Fibroblast of skin of scalp (primary cell): ENCODE measurements around the gene USP15.
A peak's percentile ranks its signal among the peaks of the same experiment; 100 is the strongest.

Experiments
- DNase-seq: peaks from one replicate; pipeline ENCODE4 v3.0.0-alpha.2; 2013

The USP15 gene

DNA sequence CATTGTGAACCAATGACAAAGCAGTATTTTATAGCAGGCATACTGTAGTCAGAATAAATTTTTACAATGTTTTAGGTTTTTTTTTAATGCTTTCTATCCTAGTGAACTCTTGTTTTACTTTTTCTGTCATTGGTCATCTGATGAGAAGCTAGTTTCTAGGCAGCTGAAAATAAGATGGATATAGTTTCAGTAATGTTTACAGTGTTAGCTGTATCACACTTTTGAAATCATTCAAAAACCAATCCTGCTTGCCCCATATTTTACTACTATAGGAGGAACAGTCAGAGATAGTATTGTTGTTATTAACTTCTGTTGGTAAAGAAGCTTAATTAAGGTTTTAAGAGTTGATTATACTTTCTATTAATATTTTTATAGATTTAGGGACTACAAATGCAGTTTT, 24.5 kb downstream of the USP15 start:
- no peak for DNase-seq

DNA sequence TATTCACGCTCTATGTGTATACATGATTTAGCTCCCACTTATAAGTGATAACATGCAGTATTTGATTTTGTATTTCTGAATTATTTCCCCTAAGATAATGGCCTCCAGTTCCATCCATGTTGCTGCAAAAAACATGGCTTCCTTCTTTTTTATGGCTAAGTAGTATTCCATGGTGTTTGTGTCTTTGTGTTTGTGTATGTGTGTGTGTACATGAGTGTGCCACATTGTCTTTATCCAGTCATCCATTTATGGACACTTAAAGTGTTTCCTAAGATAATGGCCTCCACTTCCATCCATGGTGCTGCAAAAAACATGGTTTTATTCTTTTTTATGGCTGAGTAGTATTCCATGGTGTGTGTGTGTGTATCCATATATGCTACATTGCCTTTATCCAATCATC, 25.1 kb downstream of the USP15 start:
- DNase-seq, result no peak

DNA sequence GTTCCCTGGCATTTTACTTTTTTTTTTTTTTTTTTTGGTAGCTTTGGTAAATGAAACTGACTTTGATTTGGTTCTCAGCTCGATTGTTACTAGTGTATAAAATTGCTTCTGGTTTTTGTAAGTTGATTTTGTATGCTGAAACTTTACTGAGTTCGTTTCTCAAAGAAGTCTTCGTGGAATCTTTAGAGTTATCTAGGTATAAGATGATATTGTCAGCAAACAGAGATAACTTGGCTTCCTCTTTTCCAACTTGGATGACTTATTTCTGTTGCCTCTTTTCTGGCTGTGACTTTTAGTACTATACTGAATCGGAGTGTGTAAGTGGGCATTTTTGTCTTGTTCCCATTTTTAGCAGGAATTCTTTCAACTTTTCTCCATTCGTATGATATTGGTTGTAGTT, 28.1 kb downstream of the USP15 start:
- DNase-seq, result no peak

DNA sequence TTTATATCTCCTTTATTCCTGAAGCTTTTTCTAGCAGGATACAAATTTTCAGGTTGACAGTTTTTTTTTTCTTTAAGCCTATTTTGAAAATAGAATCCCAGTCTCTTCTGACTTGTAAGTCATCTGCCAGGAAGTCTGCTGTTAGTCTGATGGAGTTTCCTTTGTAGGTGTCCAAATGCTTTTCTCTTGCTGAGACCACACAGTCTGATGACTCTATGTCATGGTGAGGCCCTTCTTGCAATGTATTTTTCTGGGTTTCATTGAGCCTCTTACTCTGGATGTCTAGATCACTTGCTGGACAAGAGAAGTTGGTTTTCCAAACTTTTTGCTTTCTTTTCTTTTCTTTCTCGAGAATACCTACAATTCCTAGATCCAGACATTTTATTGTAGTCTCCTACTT, 30.6 kb downstream of the USP15 start:
- no peak for DNase-seq

DNA sequence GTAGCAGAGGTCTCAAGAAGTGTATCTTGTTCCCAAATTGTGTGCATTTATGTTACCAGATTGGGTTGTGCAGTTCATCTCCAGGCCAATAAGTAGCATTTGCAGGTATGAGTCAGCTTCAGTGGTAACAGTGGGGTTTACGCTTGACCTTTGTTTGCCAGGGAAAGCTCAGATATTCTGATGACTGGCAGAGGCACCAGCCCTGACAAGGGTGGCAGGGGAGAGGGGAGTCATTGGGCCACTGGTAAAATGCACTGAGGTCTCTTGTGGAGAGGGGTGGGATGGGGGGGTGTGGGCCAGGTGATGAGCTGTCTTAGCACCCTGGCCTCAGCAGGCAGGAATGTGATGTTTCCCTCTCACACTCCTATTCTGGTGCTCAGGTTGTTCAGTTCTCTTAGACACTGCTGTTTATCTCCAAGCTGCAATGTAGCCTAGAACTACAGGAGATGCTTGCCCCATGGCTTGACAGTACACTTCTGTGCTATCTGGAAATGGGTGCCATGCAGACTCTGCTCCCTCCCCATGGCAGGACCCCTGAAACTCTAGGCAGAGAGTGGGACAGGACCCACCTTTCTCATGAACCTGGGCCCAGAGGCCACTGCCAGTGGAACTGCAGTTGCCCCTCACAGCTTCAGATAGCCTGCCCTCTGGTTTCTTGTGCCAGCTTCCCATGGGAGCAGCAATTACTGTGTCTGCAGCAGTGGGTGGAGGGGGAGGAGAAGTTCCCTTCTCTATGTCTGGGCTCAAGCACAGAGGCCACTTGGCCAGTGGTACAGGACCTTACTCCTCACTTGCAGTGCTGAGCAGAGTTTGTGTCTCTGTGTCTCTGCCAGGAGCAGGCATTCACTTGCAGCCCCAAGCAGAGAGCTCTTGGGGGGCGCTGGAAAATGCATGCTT, 31.9 kb downstream of the USP15 start:
- no peak for DNase-seq

DNA sequence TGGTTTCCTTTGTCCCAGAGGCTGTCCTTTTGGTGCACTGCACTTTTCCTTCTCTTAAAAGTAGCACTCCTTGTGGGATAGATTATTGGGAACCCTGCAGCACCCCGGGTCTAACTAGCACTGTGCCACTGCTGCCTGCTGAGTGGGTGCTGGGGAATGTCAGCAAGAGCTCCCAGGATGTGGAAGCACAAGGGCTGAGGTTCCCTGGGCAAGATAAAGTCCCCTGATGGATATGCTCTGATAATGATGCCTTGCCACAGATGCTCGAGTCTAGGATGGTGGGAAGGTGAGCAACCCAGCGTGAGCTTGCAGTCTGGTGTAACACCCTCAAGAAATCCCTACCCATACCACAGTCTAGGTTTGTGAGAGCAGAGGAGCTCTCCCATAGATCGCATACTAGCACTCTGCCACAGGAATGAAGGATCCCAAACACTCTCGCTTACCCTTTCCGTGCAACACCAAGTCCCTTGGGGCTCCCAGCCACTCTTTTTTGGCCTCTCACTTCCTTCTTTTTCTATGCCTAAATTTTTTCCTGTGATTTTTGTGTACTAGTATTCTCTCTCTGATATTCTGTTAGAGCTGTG, 32.6 kb downstream of the USP15 start:
- peak; percentile 53 for DNase-seq

DNA sequence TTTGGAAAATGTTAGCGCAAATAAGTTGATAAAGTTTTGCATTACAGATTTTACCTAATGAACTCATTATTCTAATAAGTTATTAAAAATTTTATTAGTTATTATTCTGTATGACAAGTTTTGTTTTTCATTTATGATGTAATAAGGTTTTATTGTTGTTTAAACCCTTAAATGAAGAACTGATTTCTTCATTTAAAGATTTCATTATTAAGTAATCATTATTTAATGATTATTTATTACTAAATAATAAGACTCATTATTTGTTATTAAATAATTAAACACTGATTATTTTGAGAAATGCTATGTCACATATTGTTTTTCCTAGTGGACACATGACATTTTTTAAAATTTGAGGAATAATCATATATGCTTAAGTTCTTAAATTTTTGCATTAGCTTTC, 34.2 kb downstream of the USP15 start:
- no peak for DNase-seq

DNA sequence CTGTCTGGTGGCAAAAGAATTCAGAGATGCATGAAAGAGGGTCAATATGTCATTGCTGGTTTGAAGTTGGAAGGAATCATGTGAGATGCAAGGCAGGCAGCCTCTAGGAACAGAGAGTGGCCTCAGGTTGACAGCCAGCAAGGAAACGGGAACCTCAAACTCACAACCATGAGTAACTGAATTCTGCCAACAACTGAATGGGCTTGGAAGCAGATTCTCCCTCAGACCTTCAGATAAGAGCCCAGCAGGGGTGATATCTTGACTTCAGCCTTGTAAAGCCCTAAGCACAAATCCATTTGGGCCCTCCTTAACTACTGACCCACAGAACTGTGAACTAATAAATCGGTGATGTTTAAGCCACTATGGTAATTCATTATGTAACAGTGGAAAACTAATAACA, 35.8 kb downstream of the USP15 start:
- DNase-seq, result no peak

DNA sequence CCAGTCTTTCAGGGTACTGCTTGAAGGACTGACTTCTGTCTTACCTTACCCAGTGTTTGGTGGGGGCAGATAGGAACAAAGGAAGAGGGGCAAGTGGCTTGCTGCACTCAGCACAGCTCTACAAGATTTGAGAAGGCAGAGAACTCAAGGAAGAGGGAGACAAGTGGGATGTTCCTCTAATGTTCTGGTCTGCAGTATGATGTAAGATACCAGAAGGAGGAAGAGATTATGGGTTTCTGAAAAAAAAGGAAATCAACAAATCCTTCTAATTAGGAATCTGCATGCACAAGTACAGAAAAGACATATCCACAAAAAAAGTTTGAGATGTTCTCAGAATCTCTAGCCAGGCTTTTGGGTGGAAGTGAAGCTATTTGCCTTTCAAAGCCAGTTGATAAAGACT, 37.1 kb downstream of the USP15 start:
- DNase-seq, result no peak

DNA sequence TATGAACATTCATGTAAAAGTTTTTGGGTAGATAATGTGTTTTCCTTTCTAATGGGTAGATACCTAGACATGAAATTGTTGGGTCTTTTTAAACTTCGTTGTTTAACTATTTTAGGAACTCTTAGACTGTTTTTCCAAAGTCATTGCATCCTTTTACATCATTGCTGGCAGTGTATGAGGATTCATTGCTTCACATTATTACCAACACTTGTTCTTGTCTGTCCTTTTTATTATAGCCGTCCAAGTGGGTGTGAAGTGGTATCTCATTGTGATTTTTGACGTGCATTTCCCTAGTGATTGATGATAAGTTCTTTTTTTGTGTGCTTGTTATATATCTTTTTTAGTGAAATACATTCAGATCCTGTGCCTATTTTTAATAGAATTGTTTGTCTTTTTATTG, 39.4 kb downstream of the USP15 start:
- DNase-seq, result no peak

DNA sequence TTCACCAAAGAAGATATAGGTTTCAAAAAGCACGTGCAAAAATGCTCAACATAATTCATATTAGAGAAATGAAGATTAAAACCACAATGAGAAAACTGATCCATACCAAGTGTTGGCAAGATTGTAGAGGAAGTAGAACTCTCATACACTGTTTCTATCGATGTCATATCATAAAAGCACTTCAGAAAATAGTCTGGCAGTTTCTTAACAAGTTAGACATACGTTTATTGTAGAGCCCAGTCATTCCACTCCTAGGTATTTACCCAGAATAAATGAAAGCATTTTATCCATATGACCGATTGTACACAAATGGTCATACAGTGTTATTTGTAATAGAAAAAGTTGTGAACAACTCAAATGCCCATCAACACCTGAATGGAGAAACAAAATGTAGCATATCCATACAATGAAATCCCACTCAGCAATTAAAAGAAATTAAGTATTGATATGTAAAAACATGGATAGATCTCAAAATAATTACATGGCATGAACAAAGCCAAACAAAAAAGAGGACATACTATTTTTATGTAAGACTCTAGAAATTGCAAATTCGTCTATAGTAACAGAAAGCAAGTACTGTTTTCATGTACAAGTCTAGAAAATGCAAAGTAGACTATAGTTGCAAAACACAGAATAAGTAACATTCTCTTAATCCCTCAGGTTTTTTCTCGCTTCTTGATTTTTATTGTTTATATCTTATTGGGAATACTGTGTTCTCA, 41.0 kb downstream of the USP15 start:
- no peak for DNase-seq

DNA sequence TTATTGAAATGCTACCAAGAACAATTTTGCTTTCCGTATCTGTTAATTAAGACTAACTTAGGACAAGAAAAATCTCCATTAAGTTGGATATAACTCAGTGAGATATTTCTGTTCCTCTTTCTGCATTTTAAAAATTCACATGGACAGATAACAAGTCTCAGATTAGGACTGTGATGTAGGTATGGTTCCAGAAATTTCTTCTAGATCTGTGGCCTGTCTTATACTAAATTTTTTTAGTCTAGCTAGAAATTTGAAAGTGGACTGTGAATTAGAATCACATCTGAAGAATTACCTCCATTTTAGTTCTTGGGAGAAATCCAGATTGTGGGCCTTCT, 41.6 kb downstream of the USP15 start:
- DNase-seq, result no peak

DNA sequence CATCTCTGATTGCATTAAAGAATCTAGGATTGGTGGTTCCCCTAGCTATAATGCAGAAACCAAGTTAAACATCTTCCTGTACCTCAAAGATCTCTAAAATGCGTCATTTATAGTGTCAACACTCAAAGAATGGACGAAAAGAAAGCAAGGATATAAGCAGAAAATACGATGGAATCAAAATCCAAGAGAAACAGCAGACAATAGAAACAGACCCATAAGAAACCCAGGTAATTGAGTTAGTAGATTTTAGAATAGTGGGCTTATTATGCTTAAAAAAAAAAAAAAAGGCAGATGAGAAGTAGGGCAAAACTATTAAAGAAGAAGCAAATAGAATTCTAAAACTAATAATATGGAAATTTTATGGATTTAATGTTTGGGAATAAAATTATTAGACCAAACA, 44.4 kb downstream of the USP15 start:
- no peak for DNase-seq

DNA sequence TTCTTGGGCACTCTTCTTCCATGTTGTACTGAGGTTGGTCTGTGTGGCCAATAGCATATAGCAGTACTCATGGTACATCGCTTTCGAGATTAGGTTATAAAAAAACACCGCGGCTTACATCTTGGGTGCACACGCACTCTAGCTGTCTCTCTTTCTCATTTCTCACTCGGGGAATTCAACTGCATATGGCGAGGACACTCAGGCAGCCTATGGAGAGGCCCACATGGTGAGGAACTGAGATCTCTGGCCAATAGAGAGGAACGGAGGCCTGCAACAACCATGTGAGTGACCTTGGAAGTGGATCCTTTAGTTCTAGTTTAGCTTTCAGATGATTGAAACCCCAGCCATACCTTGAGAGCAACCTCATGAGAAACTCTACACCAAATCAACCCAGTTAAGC, 45.6 kb downstream of the USP15 start:
- DNase-seq, result no peak

DNA sequence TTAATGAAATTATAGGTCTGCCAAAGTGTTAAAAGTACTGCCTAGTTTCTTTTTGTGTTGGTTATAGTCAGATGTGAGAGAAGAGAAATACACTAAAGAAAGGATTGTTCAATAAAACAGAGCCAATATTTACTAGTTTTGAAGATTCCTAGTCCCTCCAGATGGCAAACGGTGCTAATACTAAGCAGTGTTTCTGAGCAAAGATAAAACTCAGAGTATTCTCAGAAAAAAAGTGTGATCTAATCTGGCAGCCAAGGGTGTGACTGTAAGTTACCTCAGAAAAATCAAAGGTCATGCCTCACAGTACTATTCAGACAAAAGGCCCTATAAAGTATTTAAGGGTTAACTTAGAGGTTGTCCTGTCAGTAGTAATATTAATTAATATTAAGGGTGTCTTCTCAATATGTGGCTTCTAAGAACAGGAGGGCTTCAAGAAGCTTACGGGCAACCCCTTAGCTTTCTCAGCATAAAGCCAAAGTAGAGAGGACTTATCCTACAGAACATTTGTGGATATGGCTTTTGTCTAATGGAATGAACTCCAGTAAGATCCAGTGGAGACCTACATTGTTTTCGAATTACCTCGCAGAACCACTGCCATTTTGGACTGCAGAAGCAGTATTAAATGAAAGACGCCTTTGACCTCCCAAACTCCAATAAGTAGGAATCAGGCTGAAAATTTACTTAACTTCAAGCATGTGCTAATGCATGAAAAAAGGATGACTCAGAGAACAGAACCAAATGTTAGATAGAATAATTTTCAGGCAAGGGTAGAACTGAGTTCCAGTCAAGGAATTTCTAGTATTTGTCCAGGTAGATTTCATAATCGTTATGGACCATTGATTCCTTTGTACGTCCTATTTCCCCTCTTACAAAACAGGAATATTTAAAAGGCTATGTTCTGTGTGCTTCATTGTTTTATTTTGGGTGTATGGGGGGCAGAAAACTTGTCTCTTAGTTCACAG, 46.6 kb downstream of the USP15 start:
- DNase-seq, result no peak

DNA sequence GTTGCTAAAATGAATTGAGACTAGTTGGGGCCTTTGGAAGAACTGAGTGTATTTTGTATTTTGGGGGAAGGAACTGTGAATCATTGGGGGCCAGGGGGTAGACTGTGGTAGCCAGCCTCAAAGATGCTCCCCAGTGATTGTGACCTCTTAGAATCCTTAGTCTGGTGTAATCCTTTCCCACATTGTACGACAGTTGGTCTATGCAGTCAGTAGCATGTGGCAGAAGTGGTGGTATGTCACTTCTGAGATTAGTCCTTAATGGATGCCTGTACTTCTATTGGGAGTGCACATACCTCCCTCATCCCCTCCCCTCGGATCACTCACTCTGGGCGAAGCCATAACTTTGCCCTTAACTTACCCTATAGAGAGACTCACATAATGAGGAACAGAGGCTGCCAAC, 48.0 kb downstream of the USP15 start:
- no peak for DNase-seq

DNA sequence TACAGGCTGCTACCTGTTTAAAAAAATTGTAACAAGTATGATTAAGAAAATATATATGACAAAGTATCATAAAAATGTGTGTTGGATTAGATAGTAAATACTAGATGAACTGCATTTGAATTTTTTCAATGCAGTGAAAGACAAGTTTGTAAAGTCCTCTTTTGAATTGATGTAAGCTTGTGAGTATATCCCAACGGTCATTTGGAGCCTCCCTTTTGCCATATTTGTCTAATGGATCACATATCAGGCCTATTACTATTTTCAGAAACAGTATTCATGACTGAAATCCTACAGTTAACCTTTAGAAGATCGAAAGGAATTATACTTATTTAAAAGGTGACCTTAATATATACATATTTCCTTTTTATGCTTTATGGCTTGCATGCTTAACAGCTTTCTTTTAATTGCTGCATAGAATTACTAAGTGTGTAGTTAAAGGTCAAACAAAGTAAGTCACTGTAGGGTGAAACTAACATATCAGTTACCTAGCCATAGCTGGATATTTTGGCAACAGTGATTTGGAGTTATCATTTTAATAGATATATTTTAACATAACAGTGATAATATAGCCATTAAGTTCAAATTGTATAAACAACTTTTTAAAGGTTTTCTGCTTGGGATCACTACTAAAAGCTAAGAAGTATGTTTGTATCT, 53.6 kb downstream of the USP15 start:
- DNase-seq, result no peak

DNA sequence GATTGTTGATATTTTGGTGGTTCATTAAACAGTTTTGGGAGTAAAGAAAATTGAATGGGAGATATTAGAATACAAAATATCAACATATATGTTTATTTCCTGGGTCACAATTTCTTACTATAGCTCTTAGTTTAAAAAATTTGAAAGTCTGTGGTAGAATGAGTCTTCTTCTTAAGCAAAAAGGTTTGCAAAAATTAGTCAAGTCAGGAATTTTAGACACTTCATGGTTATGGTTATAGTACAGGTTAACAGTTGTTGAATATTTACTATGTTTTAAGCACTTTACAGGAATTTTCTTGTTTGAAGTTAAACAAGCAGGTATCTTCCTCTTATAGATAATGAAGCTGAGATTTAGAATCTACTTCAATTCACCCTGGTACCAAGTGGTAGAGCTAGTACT, 56.8 kb downstream of the USP15 start:
- DNase-seq, result no peak

DNA sequence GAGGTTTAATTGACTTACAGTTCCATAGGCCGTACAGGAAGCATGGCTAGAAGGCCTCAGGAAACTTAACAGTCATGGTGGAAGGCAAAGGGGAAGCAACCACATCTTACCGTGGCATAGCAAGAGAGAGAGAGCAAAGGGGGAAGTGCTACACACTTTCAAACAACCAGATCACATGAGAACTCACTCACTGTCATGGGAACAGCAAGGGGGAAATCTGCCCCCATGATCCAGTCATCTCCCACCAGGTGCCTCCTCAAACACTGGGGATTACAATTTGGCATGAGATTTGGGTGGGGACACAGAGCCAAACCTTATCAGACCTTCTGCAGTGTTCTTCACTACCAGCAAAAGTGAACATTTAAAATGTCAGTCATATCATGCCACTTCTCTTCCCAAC, 58.9 kb downstream of the USP15 start:
- no peak for DNase-seq

DNA sequence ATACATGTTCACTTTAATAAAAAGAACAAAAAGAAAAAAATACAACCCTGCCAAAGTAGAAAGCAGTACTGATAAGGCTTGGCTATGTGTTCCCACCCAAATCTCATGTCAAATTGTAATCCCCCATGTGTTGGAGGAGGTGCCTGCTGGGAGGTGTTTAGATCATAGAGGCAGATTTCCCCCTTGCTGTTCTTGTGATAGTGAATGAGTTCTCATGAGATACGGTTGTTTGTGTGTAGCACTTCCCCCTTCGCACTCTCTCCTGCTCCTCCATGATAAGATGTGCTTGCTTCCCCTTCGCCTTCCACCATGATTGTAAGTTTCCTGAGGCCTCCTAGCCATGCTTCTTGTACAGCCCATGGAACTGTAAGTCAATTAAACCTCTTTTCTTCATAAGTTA, 59.9 kb downstream of the USP15 start:
- DNase-seq, result no peak

DNA sequence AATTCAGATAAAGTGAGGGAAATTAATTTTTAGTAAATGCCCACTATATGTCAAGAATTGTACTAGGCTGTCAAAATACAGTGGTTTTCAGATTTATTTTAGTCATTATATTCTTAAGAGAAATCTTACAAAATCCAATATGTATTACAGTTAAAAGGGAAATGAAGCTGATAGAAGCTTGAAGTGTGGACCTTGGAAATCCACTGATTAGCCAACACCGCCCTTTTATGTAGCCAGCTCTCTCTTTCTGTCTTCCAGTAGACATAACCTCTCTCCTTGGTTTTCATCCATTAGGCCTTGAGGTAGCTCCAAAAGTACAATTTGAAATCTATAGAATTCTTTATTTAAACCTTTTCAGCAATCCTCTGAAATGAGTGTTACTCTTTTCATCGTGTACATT, 63.2 kb downstream of the USP15 start:
- DNase-seq, result no peak

DNA sequence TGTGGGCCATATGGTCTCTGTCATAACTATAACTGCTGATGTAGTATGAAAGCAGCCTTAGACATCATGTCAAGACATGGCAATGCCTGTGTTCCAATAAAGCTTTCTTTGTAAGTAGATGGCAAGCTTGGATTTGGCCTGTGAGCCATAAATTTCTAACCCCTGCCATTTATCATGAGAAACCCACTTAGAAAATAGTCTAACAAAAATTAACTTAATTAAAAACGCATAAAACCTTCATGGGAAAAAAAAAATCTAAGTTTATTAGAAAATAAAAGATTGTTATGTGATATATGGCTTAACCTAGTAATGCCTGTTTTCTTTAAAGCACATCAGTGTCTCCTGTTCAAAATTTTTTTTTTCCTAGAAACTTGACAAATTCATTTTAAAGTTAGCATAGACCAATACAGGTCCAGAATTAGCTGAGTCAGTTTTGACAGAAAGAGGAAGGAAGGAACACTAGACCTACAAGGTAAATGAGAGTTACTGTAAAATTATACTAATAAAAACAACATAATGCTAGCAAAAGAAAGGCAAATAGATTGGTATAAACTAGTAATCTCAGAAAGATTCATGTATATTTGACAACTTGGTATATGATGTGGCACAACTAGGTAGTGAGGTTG, 68.2 kb downstream of the USP15 start:
- DNase-seq, result no peak
